Stimulated activated CD8-positive, alpha-beta memory T cell treated with anti-CD3 and anti-CD28 coated beads, Interleukin-12 subunit alpha, Interleukin-12 subunit beta, amount 100 ng/mL, for 4 hours (primary cell): Measurements from ENCODE around the gene TMEM217.

ENCODE experiments used
- DNase-seq: peaks from one replicate; pipeline ENCODE4 v3.0.0-alpha.2; 2020; ENCODE audit warnings: low read depth

Gene TMEM217

DNA sequence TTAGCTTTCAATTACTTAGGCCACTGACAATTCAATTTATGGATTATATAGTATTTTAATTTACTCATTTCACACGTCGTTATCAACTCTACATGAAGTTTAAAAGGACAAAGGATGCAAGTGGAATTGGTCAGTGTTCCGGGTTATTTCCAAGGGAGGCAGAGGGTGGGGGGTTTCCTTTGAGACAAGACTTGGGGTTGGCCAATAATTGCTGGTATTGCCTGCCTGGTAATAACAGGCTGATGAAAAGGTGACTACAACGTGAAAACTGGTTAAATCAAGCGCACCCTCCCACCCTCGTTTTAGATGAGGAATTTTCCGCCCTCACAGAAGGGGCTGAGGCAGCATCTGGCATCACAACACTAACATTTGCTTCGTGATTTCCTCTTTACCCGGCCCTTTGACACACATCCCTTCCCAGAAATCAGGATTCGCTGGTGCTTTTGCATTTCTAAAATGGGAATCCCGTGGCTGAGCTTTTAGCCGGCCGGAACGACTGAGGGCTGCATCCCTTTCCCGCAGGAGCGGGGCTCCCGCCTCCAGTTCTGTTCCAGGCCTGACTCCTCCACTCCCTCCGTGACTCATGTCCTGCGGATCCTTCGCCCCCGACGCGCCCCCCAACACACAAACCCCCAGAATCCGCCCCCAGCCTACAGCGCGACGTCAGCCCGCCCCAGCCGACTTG is 89.0 kb downstream of the TMEM217 start:
- no peak for DNase-seq

DNA sequence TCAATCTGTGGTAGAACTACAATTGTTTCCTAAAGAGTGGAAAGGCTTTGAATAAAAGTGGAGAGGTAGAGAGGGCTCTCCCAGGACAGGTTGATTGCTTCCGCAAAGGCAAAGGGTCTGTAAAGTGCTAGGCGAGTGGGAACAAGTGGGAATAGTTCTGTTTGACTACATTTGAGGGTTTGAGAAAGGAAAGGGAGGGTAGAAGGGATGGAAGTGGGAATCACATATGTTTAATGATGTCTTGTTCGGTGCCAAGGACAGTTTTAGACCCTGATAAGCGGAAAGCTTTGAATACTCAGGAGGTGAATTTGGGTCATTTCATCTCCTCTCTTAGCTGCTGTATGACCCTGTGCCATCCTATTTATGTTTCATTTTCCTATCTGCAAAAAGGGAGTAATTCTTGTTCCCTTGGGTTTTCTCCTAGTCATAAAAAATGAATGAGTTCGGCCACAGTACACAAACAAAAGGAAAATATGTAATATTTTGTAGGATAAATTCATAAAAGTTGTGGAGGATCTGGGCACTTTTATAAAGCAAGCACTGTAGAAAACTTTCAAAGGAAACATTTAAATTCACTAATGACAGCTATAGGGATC is 89.7 kb downstream of the TMEM217 start:
- no peak for DNase-seq

DNA sequence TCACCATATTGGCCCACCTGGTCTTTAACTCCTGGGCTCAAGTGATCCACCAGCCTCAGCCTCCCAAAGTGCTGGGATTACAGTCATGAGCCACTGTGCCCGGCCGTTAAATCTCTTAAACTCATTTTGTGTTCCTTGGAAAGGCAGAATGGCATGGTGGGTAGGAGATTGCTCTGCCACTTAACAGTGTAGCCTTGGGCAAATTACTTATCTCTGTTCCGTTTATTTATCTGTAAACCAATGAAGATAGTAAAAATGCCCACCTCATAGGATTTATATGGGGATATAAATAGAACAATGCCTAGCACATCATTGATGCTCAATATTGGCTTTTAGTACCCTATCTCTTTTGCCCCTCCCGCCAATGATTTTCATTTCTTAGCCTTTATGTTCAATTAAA is 95.2 kb downstream of the TMEM217 start:
- no peak for DNase-seq
